ENCODE measurements around the gene RAB2B. TPM values are rescaled to one million over a fixed set of nuclear protein-coding genes. Genes with fewer than 3 reads are reported as not detected.

The RAB2B gene
- 23.7 and 29.1 TPM in 2 replicates for total RNA-seq

GRCh38 chr14:21476925-21477681 lies at the start of gene RAB2B, which contains the start of gene TOX4:
RAB2B (minus strand) TSS chr14:21476959; CDS start chr14:21476872, 87 bp downstream.
TOX4 (plus strand) TSS chr14:21477195; CDS start chr14:21477279, 84 bp downstream.
- peak; percentile 96 for DNase-seq (ENCODE audit: extremely low read depth, low read depth, low spot score)

GRCh38 chr14:21525962-21526671 lies 49.4 kb upstream of the RAB2B start, which contains the start of gene SALL2:
SALL2 (minus strand) TSS chr14:21526346; CDS start chr14:21526127, 219 bp downstream.
- no peak for DNase-seq (ENCODE audit: extremely low read depth, low read depth, low spot score)

- no peak for DNase-seq (ENCODE audit: extremely low read depth, low read depth, low spot score)
Observed at GRCh38 chr14:21525571-21525961, 48.8 kb upstream of the RAB2B start.

- no peak for DNase-seq (ENCODE audit: extremely low read depth, low read depth, low spot score)
Observed at GRCh38 chr14:21524575-21525490, 48.1 kb upstream of the RAB2B start.

- DNase-seq (ENCODE audit: extremely low read depth, low read depth, low spot score), result no peak
Observed at GRCh38 chr14:21523203-21523602, 46.4 kb upstream of the RAB2B start.

- DNase-seq (ENCODE audit: extremely low read depth, low read depth, low spot score), result no peak
Observed at GRCh38 chr14:21521501-21521900, 44.7 kb upstream of the RAB2B start.

- no peak for DNase-seq (ENCODE audit: extremely low read depth, low read depth, low spot score)
Observed at GRCh38 chr14:21520767-21521166, 44.0 kb upstream of the RAB2B start.

GRCh38 chr14:21518725-21519124 lies 42.0 kb upstream of the RAB2B start:
- DNase-seq (ENCODE audit: extremely low read depth, low read depth, low spot score), result no peak

- no peak for DNase-seq (ENCODE audit: extremely low read depth, low read depth, low spot score)
Observed at GRCh38 chr14:21514341-21514740, 37.6 kb upstream of the RAB2B start.

GRCh38 chr14:21510735-21511657 lies 34.2 kb upstream of the RAB2B start, which contains the start of gene METTL3:
METTL3 (minus strand) TSS chr14:21511340; CDS start chr14:21511223, 117 bp downstream.
- DNase-seq (ENCODE audit: extremely low read depth, low read depth, low spot score), result peak; percentile 97

GRCh38 chr14:21509432-21510143 lies 32.8 kb upstream of the RAB2B start:
- no peak for DNase-seq (ENCODE audit: extremely low read depth, low read depth, low spot score)

GRCh38 chr14:21506557-21506956 lies 29.8 kb upstream of the RAB2B start:
- DNase-seq (ENCODE audit: extremely low read depth, low read depth, low spot score), result no peak

GRCh38 chr14:21505012-21505553 lies 28.3 kb upstream of the RAB2B start:
- DNase-seq (ENCODE audit: extremely low read depth, low read depth, low spot score), result no peak

GRCh38 chr14:21503376-21503775 lies 26.6 kb upstream of the RAB2B start:
- DNase-seq (ENCODE audit: extremely low read depth, low read depth, low spot score), result no peak

- DNase-seq (ENCODE audit: extremely low read depth, low read depth, low spot score), result no peak
Observed at GRCh38 chr14:21501568-21501967, 24.8 kb upstream of the RAB2B start.

- DNase-seq (ENCODE audit: extremely low read depth, low read depth, low spot score), result no peak
Observed at GRCh38 chr14:21498540-21499526, 22.1 kb upstream of the RAB2B start.

- DNase-seq (ENCODE audit: extremely low read depth, low read depth, low spot score), result no peak
Observed at GRCh38 chr14:21496453-21496852, 19.7 kb upstream of the RAB2B start.

Measured in glomerular endothelial cell (primary cell).